WTC11 (cell line): ENCODE measurements around the gene RPRD1A. TPM values are rescaled to one million over a fixed set of nuclear protein-coding genes. Genes with fewer than 3 reads are reported as not detected.

Source experiments
- ATAC-seq: fragments of 200-7000 bp; cut with Tn5 transposase; 2 replicates; pipeline ENCODE4 v1.10.0; 2021; ENCODE audit warnings: mild to moderate bottlenecking, moderate library complexity
- CTCF ChIA-PET: fragments of 300-600 bp; sonication (Branson Sonifier 250); formaldehyde crosslinking; loops from one replicate; lab custom pipeline; 2021; ENCODE audit warnings: antibody characterized with exemption; lab: Charles Lee
- POLR2A ChIA-PET: fragments of 350-600 bp; sonication (Branson Sonifier 250); formaldehyde crosslinking; loops from one replicate; lab custom pipeline; 2021; ENCODE audit warnings: antibody characterized with exemption; lab: Charles Lee
- DNase-seq: peaks from one replicate; pipeline ENCODE4 v3.0.0; 2021; ENCODE audit warnings: low spot score
- H3K27ac Mint-ChIP-seq: 2 replicates; pipeline ENCODE4 v1.8.0; 2021; ENCODE audit warnings: mixed read lengths
- H3K27me3 Mint-ChIP-seq: 2 replicates; pipeline ENCODE4 v1.8.0; 2021; ENCODE audit warnings: low read depth, mild to moderate bottlenecking, moderate library complexity, mixed read lengths
- H3K36me3 Mint-ChIP-seq: 2 replicates; pipeline ENCODE4 v1.8.0; 2021; ENCODE audit warnings: mixed read lengths
- H3K4me1 Mint-ChIP-seq: 2 replicates; pipeline ENCODE4 v1.8.0; 2022; ENCODE audit warnings: mixed read lengths
- H3K4me3 Mint-ChIP-seq: 2 replicates; pipeline ENCODE4 v1.8.0; 2021; ENCODE audit warnings: mild to moderate bottlenecking, moderate library complexity, mixed read lengths
- H3K9me3 Mint-ChIP-seq: 2 replicates; pipeline ENCODE4 v1.8.0; 2021; ENCODE audit warnings: mixed read lengths
- ATF1 ChIP-seq: sonication (generic); formaldehyde crosslinking; IDR thresholded peaks from 2 replicates; pipeline ENCODE4 v1.8.1; 2023; ENCODE audit warnings: mild to moderate bottlenecking, moderate library complexity, missing genetic modification reagents
- ATF6 ChIP-seq: sonication (generic); formaldehyde crosslinking; IDR thresholded peaks from 2 replicates; pipeline ENCODE4 v1.8.1; 2023; ENCODE audit warnings: mild to moderate bottlenecking, missing genetic modification reagents
- CBFB ChIP-seq: sonication (generic); formaldehyde crosslinking; IDR thresholded peaks from 2 replicates; pipeline ENCODE4 v1.8.1; 2022; ENCODE audit warnings: mild to moderate bottlenecking, low read depth, missing genetic modification reagents
- ELF4 ChIP-seq: sonication (generic); formaldehyde crosslinking; IDR thresholded peaks from 2 replicates; pipeline ENCODE4 v1.8.1; 2022; ENCODE audit warnings: low read depth, mild to moderate bottlenecking, moderate library complexity, missing genetic modification reagents
- ETV6 ChIP-seq: sonication (generic); formaldehyde crosslinking; IDR thresholded peaks from 2 replicates; pipeline ENCODE4 v1.8.1; 2022; ENCODE audit warnings: mild to moderate bottlenecking, missing genetic modification reagents
- FOXP1 ChIP-seq: sonication (generic); formaldehyde crosslinking; IDR thresholded peaks from 2 replicates; pipeline ENCODE4 v1.8.0; 2022; ENCODE audit warnings: missing genetic modification reagents, mild to moderate bottlenecking, moderate library complexity, borderline replicate concordance
- GABPB1 ChIP-seq: sonication (generic); formaldehyde crosslinking; IDR thresholded peaks from 2 replicates; pipeline ENCODE4 v1.8.1; 2023; ENCODE audit warnings: mild to moderate bottlenecking, missing genetic modification reagents
- HMGXB4 ChIP-seq: sonication (generic); formaldehyde crosslinking; IDR thresholded peaks from 2 replicates; pipeline ENCODE4 v1.8.1; 2023; ENCODE audit warnings: mild to moderate bottlenecking, moderate library complexity, missing genetic modification reagents
- IRF1 ChIP-seq: sonication (generic); formaldehyde crosslinking; IDR thresholded peaks from 2 replicates; pipeline ENCODE4 v1.8.0; 2023; ENCODE audit warnings: missing genetic modification reagents
- IRF2 ChIP-seq: sonication (generic); formaldehyde crosslinking; IDR thresholded peaks from 2 replicates; pipeline ENCODE4 v1.8.0; 2022; ENCODE audit warnings: low read depth, missing genetic modification reagents, borderline replicate concordance
- NFATC4 ChIP-seq: fragments of 250-450 bp; sonication (Bioruptor Pico); IDR thresholded peaks from 2 replicates; pipeline ENCODE4 v1.9.0; 2021; ENCODE audit warnings: mild to moderate bottlenecking
- NFE2L1 ChIP-seq: sonication (generic); formaldehyde crosslinking; IDR thresholded peaks from 2 replicates; pipeline ENCODE4 v1.8.1; 2023; ENCODE audit warnings: missing genetic modification reagents
- NR3C1 ChIP-seq: sonication (generic); formaldehyde crosslinking; conservative IDR thresholded peaks from 2 replicates; pipeline ENCODE4 v1.8.1; 2023; ENCODE audit warnings: low read depth, mild to moderate bottlenecking, missing genetic modification reagents
- RELA ChIP-seq: sonication (generic); formaldehyde crosslinking; IDR thresholded peaks from 2 replicates; pipeline ENCODE4 v1.8.1; 2022; ENCODE audit warnings: missing genetic modification reagents, mild to moderate bottlenecking, borderline replicate concordance
- SP1 ChIP-seq: sonication (generic); formaldehyde crosslinking; conservative IDR thresholded peaks from 2 replicates; pipeline ENCODE4 v1.8.1; 2022; ENCODE audit warnings: missing genetic modification reagents
- USF2 ChIP-seq: sonication (generic); formaldehyde crosslinking; IDR thresholded peaks from 2 replicates; pipeline ENCODE4 v1.8.1; 2023; ENCODE audit warnings: mild to moderate bottlenecking, missing genetic modification reagents, moderate library complexity
- ZMAT4 ChIP-seq: fragments of 250-450 bp; sonication (Bioruptor Pico); IDR thresholded peaks from 2 replicates; pipeline ENCODE4 v1.9.0; 2021; ENCODE audit warnings: mild to moderate bottlenecking
- ZNF263 ChIP-seq: sonication (generic); formaldehyde crosslinking; IDR thresholded peaks from 2 replicates; pipeline ENCODE4 v1.8.1; 2022; ENCODE audit warnings: low read depth, mild to moderate bottlenecking, moderate library complexity, missing genetic modification reagents
- ZNF532 ChIP-seq: fragments of 250-450 bp; sonication (Bioruptor Pico); IDR thresholded peaks from 2 replicates; pipeline ENCODE4 v1.9.0; 2021; ENCODE audit warnings: mild to moderate bottlenecking, borderline replicate concordance
- total RNA-seq: library from RNA; stranded (reverse); gene quantifications from 3 replicates; pipeline ENCODE4 v1.2.3, GENCODE V29; 2021

RPRD1A gene
- total RNA-seq, 1 experiment from 2014 or later: 115 TPM

GRCh38 chr18:36099311-36099710, 32.0 kb upstream of the RPRD1A start (continued):
- no peak for TF ChIP-seq ETV6 (CRISPR knock-in tag)

- H3K27ac Mint-ChIP-seq: no peak overlapping the region
- CTCF ChIA-PET: interaction anchor here (0.7 kb wide), 1 partner anchor 185 kb away, joined by 3 read pairs; no protein-coding TSS in a partner anchor
- DNase-seq: no peak
- H3K36me3 Mint-ChIP-seq: peaks cover 6% of the 10 kb centered on the region; the same call in 1 of the 2 replicates
- POLR2A ChIA-PET: no interaction called here
- peaks cover 1% of the 10 kb centered on the region; the same call in 1 of the 2 replicates for H3K27me3 Mint-ChIP-seq
- TF ChIP-seq IRF1 (CRISPR knock-in tag) (no peak), ZMAT4 (no peak), USF2 (CRISPR knock-in tag) (no peak), ATF6 (CRISPR knock-in tag) (no peak), ZNF263 (CRISPR knock-in tag) (no peak), NFE2L1 (CRISPR knock-in tag) (no peak), SP1 (CRISPR knock-in tag) (no peak), FOXP1 (CRISPR knock-in tag) (no peak), ELF4 (CRISPR knock-in tag) (no peak), IRF2 (CRISPR knock-in tag) (no peak), ATF1 (CRISPR knock-in tag) (no peak), CBFB (CRISPR knock-in tag) (no peak), NR3C1 (CRISPR knock-in tag) (no peak), NFATC4 (no peak), RELA (CRISPR knock-in tag) (no peak), GABPB1 (CRISPR knock-in tag) (no peak), ZNF532 (CRISPR knock-in tag) (no peak), HMGXB4 (no peak)
- ATAC-seq: no peak
- H3K4me1 Mint-ChIP-seq: no peaks in the 10 kb centered on the region
- peaks cover 12% of the 10 kb centered on the region for H3K9me3 Mint-ChIP-seq
- H3K4me3 Mint-ChIP-seq: no peak overlapping the region
Measured at GRCh38 chr18:36096955-36097354, 29.6 kb upstream of the RPRD1A start.
